Tibial nerve (tissue), 4 donors: ENCODE measurements around the gene PORCN.

Experiments used
- CTCF ChIP-seq, 5 experiments: fragments of 200-600 bp in 3 of 5; fragments of 450-650 bp in 2 of 5; sonication (generic) in 3 of 5; IDR thresholded peaks; one replicate each; pipeline ENCODE4 v1.5.1; 2016 to 2019; ENCODE audit warnings: antibody characterized with exemption in 5 of 5, mild to moderate bottlenecking in 3 of 5, moderate library complexity in 2 of 5
- EP300 ChIP-seq, 2 donors: sonication (generic); formaldehyde crosslinking; IDR thresholded peaks; one replicate each; pipeline ENCODE4 v1.6.1; 2017; ENCODE audit warnings: antibody characterized with exemption in 2 of 2, mild to moderate bottlenecking in 1 of 2
- POLR2A ChIP-seq, 2 donors: fragments of 450-650 bp; IDR thresholded peaks; one replicate each; pipeline ENCODE4 v1.6.1; 2017; ENCODE audit warnings: antibody characterized with exemption in 2 of 2, mild to moderate bottlenecking in 2 of 2, moderate library complexity in 2 of 2

- TF ChIP-seq CTCF (IDR thresholded peaks at IDR 0.05) (no peak), POLR2A (IDR thresholded peaks at IDR 0.05) (no peak), EP300 (IDR thresholded peaks at IDR 0.05) (no peak)
These were observed 21.4 kb upstream of the PORCN start for GRCh38 chrX:48487362-48487798.
